Calu3 (cell line): Measurements from ENCODE around the gene KIAA0825. TPM values are rescaled to one million over a fixed set of nuclear protein-coding genes. Genes with fewer than 3 reads are reported as not detected.

ENCODE experiments used
- BruUV-seq: library from RNA; stranded (reverse); fragments of 400-500 nt; replicated peaks from 2 replicates; lab custom pipeline; 2021; lab: Mats Ljungman, UMichigan
- CTCF ChIA-PET: fragments of 300-600 bp; sonication (Branson Sonifier 250); formaldehyde crosslinking; loops from one replicate; lab custom pipeline; 2022; ENCODE audit warnings: antibody characterized with exemption; lab: Charles Lee
- DNase-seq: peaks from one replicate; pipeline ENCODE4 v3.0.0; 2022
- H3K27ac Mint-ChIP-seq: one replicate; pipeline ENCODE4 v1.8.0; 2022; ENCODE audit warnings: mixed read lengths; ENCODE audit not compliant: unreplicated experiment
- H3K27me3 Mint-ChIP-seq: one replicate; pipeline ENCODE4 v1.8.0; 2022; ENCODE audit warnings: mixed read lengths; ENCODE audit not compliant: unreplicated experiment
- H3K36me3 Mint-ChIP-seq: one replicate; pipeline ENCODE4 v1.8.0; 2022; ENCODE audit warnings: mild to moderate bottlenecking, moderate library complexity, mixed read lengths; ENCODE audit not compliant: insufficient read depth, unreplicated experiment
- H3K4me1 Mint-ChIP-seq: one replicate; pipeline ENCODE4 v1.8.0; 2022; ENCODE audit warnings: mild to moderate bottlenecking, low read depth, mixed read lengths; ENCODE audit not compliant: unreplicated experiment
- H3K4me3 Mint-ChIP-seq: one replicate; pipeline ENCODE4 v1.8.0; 2022; ENCODE audit warnings: mild to moderate bottlenecking, low read depth, moderate library complexity, mixed read lengths; ENCODE audit not compliant: unreplicated experiment
- H3K9me3 Mint-ChIP-seq: one replicate; pipeline ENCODE4 v1.8.0; 2022; ENCODE audit warnings: low read depth, mixed read lengths; ENCODE audit not compliant: unreplicated experiment
- CTCF ChIP-seq: fragments of 200-600 bp; IDR thresholded peaks from one replicate; pipeline ENCODE4 v1.8.0; 2022; ENCODE audit warnings: antibody characterized with exemption; ENCODE audit not compliant: unreplicated experiment
- intact Hi-C: fragments of 100-400 bp; cut with micrococcal nuclease; formaldehyde crosslinking; loops from one replicate; pipeline ENCODE4 v1.10.0; 2022; ENCODE audit not compliant: unreplicated experiment
- total RNA-seq: library from RNA; stranded (reverse); gene quantifications from 2 replicates; pipeline ENCODE4 v1.2.3, GENCODE V29; 2022

The KIAA0825 gene
- total RNA-seq, 1 experiment from 2014 or later: 1.9 TPM

GRCh38 chr5:94228791-94229190 lies 389.6 kb downstream of the KIAA0825 start:
- H3K4me3 Mint-ChIP-seq: no peak overlapping the region
- CTCF ChIA-PET: no interaction called here

GRCh38 chr5:94223235-94223634 lies 395.2 kb downstream of the KIAA0825 start:
- H3K4me3 Mint-ChIP-seq: no peak overlapping the region
- intact Hi-C loops: no loop called here
- no peaks in the 10 kb centered on the region for H3K36me3 Mint-ChIP-seq
- DNase-seq: no peak
- no peak overlapping the region for H3K27ac Mint-ChIP-seq
- H3K9me3 Mint-ChIP-seq: no peaks in the 10 kb centered on the region
- peaks cover 10% of the 10 kb centered on the region for H3K4me1 Mint-ChIP-seq
- no peak for TF ChIP-seq CTCF
- H3K27me3 Mint-ChIP-seq: no peaks in the 10 kb centered on the region
- CTCF ChIA-PET: no interaction called here
- no TSS peak for BruUV-seq

More at GRCh38 chr5:94228791-94229190, 389.6 kb downstream of the KIAA0825 start:
- Mint-ChIP-seq H3K9me3 (peaks cover 4% of the 10 kb centered on the region), H3K27ac (peak overlapping the region; percentile 92), H3K27me3 (no peaks in the 10 kb centered on the region), H3K4me1 (peaks cover 26% of the 10 kb centered on the region), H3K36me3 (no peaks in the 10 kb centered on the region)
- no TSS peak for BruUV-seq
- TF ChIP-seq CTCF: no peak
- intact Hi-C loops: no loop called here
- peak; percentile 72 for DNase-seq

GRCh38 chr5:94218374-94218773 lies 400.0 kb downstream of the KIAA0825 start:
- H3K4me3 Mint-ChIP-seq: no peak overlapping the region
- intact Hi-C loops: no loop called here
- no peaks in the 10 kb centered on the region for H3K9me3 Mint-ChIP-seq
- H3K4me1 Mint-ChIP-seq: peaks cover 9% of the 10 kb centered on the region
- DNase-seq: no peak
- no peak overlapping the region for H3K27ac Mint-ChIP-seq
- CTCF ChIA-PET: no interaction called here
- no peak for TF ChIP-seq CTCF
- no peaks in the 10 kb centered on the region for H3K27me3 Mint-ChIP-seq
- no peaks in the 10 kb centered on the region for H3K36me3 Mint-ChIP-seq
- no TSS peak for BruUV-seq

- no peak for DNase-seq
Measured at GRCh38 chr5:94217745-94218144, 400.7 kb downstream of the KIAA0825 start.

More at GRCh38 chr5:94217745-94218144, 400.7 kb downstream of the KIAA0825 start:
- Mint-ChIP-seq H3K36me3 (no peaks in the 10 kb centered on the region), H3K9me3 (no peaks in the 10 kb centered on the region), H3K4me1 (peaks cover 9% of the 10 kb centered on the region), H3K27me3 (no peaks in the 10 kb centered on the region), H3K27ac (no peak overlapping the region), H3K4me3 (no peak overlapping the region)
- TF ChIP-seq CTCF: no peak
- CTCF ChIA-PET: no interaction called here
- no TSS peak for BruUV-seq
- intact Hi-C loops: no loop called here
